LNCAP (cell line): ENCODE measurements around the gene ZDHHC17.

Source experiments
- CTCF ChIP-seq: fragments of 450-650 bp; IDR thresholded peaks from 2 replicates; pipeline ENCODE4 v1.5.1; 2017; ENCODE audit warnings: mild to moderate bottlenecking

The ZDHHC17 gene

DNA sequence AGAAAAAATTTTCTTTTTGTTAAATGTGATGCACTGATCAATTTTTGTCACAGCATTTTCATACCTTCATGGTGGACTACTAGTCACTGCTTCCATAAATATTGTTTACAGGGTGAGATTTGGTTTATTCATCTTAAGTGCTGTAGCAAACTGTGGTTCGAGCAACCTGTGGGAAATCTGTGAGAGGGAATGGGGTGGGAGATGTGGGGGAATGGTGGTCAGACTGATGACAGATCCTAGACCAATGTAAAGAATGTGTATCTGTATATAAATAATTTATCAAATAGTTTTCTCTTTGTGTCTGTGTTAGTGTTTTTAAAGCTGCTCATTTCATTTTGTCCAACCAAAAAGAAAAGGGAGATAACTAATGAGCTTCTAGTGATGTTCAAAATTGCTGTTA, 88.2 kb downstream of the ZDHHC17 start:
- TF ChIP-seq CTCF = no peak

DNA sequence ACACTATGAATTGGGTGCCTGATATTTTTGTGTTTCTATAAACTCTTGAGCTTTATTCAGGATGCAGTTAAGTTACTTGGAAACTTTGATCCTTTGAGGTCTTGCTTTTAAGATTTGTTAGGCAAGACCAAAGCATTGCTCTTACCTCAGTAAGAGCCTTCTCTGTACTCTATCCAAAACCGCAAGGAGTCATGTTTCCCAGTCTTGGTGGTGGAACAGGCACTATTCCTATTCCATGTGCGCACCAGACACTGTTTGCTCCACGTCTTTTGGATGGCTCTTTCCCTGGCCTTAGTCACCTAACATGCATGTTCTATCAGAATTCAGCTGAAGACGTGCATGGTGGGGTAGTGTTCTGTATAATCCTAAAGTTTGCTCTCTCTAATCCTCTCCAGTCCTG, 91.4 kb downstream of the ZDHHC17 start:
- TF ChIP-seq CTCF = no peak

GRCh38 chr12:76856018-76856644, 92.2 kb downstream of the ZDHHC17 start:
- TF ChIP-seq CTCF = no peak

DNA sequence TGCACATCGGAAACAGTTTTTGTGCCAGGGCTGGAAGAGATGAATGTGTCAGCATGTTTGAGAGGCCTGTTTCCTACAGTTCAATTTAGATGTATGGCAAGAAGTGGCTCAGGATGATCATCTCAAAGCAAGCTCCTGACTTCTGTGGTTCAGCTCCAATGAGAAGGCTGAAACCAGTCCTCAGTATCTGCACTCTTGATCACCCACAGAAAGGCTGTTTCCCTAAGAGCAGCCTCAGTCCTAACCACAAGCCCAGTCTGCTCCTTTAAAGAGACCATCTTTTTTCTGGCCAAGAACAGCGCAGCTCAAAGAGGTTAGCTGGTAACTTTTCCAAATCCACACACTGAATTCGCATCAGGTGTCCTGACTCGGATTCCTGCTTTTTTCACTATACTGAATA, 95.7 kb downstream of the ZDHHC17 start:
- no peak for TF ChIP-seq CTCF

GRCh38 chr12:76860256-76860655, 96.3 kb downstream of the ZDHHC17 start:
- TF ChIP-seq CTCF = no peak

DNA sequence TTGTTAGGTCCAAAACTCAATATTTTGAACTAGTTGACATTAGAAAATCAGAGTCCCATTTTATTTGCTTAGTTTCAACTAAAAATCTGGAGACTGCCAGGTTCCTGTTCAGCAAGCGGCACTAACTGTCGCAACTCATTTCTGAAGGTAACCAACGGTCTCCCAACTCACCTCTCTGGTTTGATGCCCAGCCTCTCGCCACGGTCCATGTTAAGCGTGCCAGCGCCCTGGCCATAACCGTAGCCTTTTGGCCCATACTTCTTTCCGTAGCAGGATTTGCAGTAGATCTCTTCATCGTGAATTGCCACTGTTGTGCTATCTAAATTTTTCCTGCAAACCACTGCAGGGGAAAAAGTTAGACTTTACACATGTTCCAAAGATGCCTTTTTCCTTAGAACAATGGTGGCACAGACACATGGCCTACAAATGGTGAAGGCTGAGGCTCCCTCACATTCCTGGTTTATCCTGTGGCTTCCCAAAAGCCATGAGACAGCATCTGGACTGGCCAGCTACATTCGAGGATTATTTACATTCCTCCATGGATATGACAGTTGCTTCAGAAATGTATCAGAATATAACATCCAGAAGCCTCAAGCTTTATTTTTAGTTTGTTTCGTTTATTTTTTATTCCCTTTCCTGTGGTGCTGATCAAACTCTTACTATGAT, 99.2 kb downstream of the ZDHHC17 start:
- TF ChIP-seq CTCF = no peak

DNA sequence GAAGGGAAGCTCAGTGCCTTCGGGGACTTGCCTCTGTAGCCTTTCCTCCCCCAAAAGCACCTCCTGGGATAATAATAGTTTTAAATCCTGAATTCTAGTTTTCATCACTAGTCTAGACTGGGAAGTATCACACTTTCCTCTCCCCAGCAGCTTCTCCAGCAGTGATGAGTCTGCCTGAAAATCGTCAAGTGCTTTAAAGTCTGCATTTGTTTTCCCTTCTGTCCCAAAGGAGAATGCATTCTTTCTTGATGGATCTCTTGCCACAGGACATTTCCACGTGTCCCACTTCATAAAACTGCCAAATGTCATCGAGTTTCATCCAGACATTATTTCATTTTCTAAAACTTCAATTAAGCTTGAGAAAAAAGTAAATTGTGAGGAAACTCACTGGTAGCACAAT, 99.9 kb downstream of the ZDHHC17 start:
- TF ChIP-seq CTCF = no peak
